GM12878 (cell line): Measurements from ENCODE around the gene PTPRF. TPM values are rescaled to one million over a fixed set of nuclear protein-coding genes. Genes with fewer than 3 reads are reported as not detected.

Experiments
- ATF7 ChIP-seq: fragments of 450-650 bp; IDR thresholded peaks from 2 replicates; pipeline ENCODE4 v1.6.1; 2016; ENCODE audit warnings: low read depth, mild to moderate bottlenecking
- CREM ChIP-seq: IDR thresholded peaks from 2 replicates; pipeline ENCODE4 v1.6.1; 2014; ENCODE audit warnings: antibody characterized with exemption, low read depth
- GABPA ChIP-seq: IDR thresholded peaks from 2 replicates; pipeline ENCODE4 v1.6.1; 2014; ENCODE audit warnings: antibody characterized with exemption, low read depth, mild to moderate bottlenecking, inconsistent platforms
- IKZF1 ChIP-seq: fragments of 450-650 bp; conservative IDR thresholded peaks from 2 replicates; pipeline ENCODE4 v1.6.1; 2017; ENCODE audit warnings: antibody characterized with exemption, mild to moderate bottlenecking
- IKZF2 ChIP-seq, 2 experiments: fragments of 450-650 bp; IDR thresholded peaks; 2 replicates each; pipeline ENCODE4 v1.6.1; 2017; ENCODE audit warnings: mild to moderate bottlenecking in 2 of 2, moderate library complexity in 2 of 2
- NR2C1 ChIP-seq: fragments of 450-650 bp; IDR thresholded peaks from 2 replicates; pipeline ENCODE4 v1.6.1; 2017; ENCODE audit warnings: antibody characterized with exemption, mild to moderate bottlenecking, moderate library complexity
- NR2C2 ChIP-seq: IDR thresholded peaks from 2 replicates; pipeline ENCODE4 v1.6.1; 2011; ENCODE audit warnings: borderline replicate concordance, low read depth; ENCODE audit not compliant: control insufficient read depth, insufficient read length
- PAX5 ChIP-seq: IDR thresholded peaks from 2 replicates; pipeline ENCODE4 v1.6.1; 2011; ENCODE audit warnings: low read depth, low read length, borderline replicate concordance
- PAX8 ChIP-seq: fragments of 450-650 bp; IDR thresholded peaks from 2 replicates; pipeline ENCODE4 v1.6.1; 2017; ENCODE audit warnings: mild to moderate bottlenecking, moderate library complexity
- POU2F2 ChIP-seq: IDR thresholded peaks from 3 replicates; pipeline ENCODE4 v1.6.1; 2011; ENCODE audit warnings: low read depth, mild to moderate bottlenecking, low read length, borderline replicate concordance
- RUNX3 ChIP-seq: IDR thresholded peaks from 2 replicates; pipeline ENCODE4 v1.6.1; 2012; ENCODE audit warnings: low read length, inconsistent platforms
- SP1 ChIP-seq: IDR thresholded peaks from one replicate; pipeline ENCODE4 v1.6.1; 2011; ENCODE audit warnings: low read depth, low read length
- TCF7 ChIP-seq: IDR thresholded peaks from 2 replicates; pipeline ENCODE4 v1.6.1; 2014; ENCODE audit warnings: antibody characterized with exemption, borderline replicate concordance
- ZSCAN29 ChIP-seq: fragments of 450-650 bp; IDR thresholded peaks from 2 replicates; pipeline ENCODE4 v1.6.1; 2017; ENCODE audit warnings: mild to moderate bottlenecking, moderate library complexity
- polyA plus RNA-seq, 11 experiments: library from polyadenylated mRNA; depleted of rRNA in 4 of 11; unstranded in 6 of 11; stranded (reverse) in 5 of 11; fragments of >200 nt; fragmentation: Nextera tagmentation in 4 of 11; fragmentation: Illumina TruSeq in 1 of 11; extraction: Ambion mirVana in 4 of 11; extraction: Trizol in 1 of 11; gene quantifications; 1 replicate in 1 of 11; 2 replicates in 10 of 11; pipeline versions ENCODE4 v1.2.1 to v1.2.3, GENCODE V29; 2011 to 2016; ENCODE audit warnings: inconsistent platforms in 2 of 11, missing spikeins in 2 of 11, low read depth in 1 of 11
- total RNA-seq, 4 experiments: library from RNA; depleted of rRNA in 3 of 4; stranded (reverse); fragments of >200 nt in 3 of 4; fragmentation: Illumina TruSeq in 1 of 4; extraction: Trizol in 1 of 4; gene quantifications; 2 replicates each; pipeline versions ENCODE4 v1.2.1 to v1.2.3, GENCODE V29; 2013 to 2021
- TF ChIP-seq, protein P1 (sequence below): fragments of 150-350 bp; IDR thresholded peaks from 2 replicates; pipeline ENCODE4 v1.6.1; 2016; ENCODE audit warnings: low read depth, low read length
- TF ChIP-seq, protein P2 (sequence below): fragments of 450-650 bp; IDR thresholded peaks from 2 replicates; pipeline ENCODE4 v1.6.1; 2017; ENCODE audit warnings: borderline replicate concordance
- TF ChIP-seq, protein P3 (sequence below): fragments of 450-650 bp; IDR thresholded peaks from 2 replicates; pipeline ENCODE4 v1.6.1; 2016; ENCODE audit warnings: mild to moderate bottlenecking, moderate library complexity, borderline replicate concordance
- TF ChIP-seq, protein P4 (sequence below): fragments of 450-650 bp; IDR thresholded peaks from 2 replicates; pipeline ENCODE4 v1.6.1; 2017; ENCODE audit warnings: mild to moderate bottlenecking, low read depth, inconsistent platforms; ENCODE audit not compliant: poor library complexity, severe bottlenecking
- TF ChIP-seq, protein P5 (sequence below): fragments of 450-650 bp; IDR thresholded peaks from 2 replicates; pipeline ENCODE4 v1.6.1; 2016; ENCODE audit warnings: mild to moderate bottlenecking

Gene PTPRF
- total and polyA plus RNA-seq, 10 of the 15 experiments (the other 5 are each of a cell fraction or from before 2014, with no cell fraction given): 0.04 to 2.6 (median 0.32) TPM

- TF ChIP-seq, protein P1, sequence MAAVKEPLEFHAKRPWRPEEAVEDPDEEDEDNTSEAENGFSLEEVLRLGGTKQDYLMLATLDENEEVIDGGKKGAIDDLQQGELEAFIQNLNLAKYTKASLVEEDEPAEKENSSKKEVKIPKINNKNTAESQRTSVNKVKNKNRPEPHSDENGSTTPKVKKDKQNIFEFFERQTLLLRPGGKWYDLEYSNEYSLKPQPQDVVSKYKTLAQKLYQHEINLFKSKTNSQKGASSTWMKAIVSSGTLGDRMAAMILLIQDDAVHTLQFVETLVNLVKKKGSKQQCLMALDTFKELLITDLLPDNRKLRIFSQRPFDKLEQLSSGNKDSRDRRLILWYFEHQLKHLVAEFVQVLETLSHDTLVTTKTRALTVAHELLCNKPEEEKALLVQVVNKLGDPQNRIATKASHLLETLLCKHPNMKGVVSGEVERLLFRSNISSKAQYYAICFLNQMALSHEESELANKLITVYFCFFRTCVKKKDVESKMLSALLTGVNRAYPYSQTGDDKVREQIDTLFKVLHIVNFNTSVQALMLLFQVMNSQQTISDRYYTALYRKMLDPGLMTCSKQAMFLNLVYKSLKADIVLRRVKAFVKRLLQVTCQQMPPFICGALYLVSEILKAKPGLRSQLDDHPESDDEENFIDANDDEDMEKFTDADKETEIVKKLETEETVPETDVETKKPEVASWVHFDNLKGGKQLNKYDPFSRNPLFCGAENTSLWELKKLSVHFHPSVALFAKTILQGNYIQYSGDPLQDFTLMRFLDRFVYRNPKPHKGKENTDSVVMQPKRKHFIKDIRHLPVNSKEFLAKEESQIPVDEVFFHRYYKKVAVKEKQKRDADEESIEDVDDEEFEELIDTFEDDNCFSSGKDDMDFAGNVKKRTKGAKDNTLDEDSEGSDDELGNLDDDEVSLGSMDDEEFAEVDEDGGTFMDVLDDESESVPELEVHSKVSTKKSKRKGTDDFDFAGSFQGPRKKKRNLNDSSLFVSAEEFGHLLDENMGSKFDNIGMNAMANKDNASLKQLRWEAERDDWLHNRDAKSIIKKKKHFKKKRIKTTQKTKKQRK: no peak
- TF ChIP-seq TCF7 (no peak), ATF7 (peak; percentile 62), NR2C1 (no peak), NR2C2 (no peak), POU2F2 (no peak), IKZF2 (IDR thresholded peaks at IDR 0.05) (peak; percentile 20 to 40; a peak in 1 of 4 replicates), RUNX3 (peak; percentile 36; the same call in 1 of the 2 replicates), PAX5 (0 out of 2 replicates have a peak, but pooled peaks have one; percentile 11), GABPA (no peak), ZSCAN29 (no peak), PAX8 (no peak), IKZF1 (peak; percentile 47), CREM (peak; percentile 25; the same call in 1 of the 2 replicates), SP1 (peak; percentile 8)
- TF ChIP-seq, protein P2, sequence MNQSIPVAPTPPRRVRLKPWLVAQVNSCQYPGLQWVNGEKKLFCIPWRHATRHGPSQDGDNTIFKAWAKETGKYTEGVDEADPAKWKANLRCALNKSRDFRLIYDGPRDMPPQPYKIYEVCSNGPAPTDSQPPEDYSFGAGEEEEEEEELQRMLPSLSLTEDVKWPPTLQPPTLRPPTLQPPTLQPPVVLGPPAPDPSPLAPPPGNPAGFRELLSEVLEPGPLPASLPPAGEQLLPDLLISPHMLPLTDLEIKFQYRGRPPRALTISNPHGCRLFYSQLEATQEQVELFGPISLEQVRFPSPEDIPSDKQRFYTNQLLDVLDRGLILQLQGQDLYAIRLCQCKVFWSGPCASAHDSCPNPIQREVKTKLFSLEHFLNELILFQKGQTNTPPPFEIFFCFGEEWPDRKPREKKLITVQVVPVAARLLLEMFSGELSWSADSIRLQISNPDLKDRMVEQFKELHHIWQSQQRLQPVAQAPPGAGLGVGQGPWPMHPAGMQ: no peak
- TF ChIP-seq, protein P3, sequence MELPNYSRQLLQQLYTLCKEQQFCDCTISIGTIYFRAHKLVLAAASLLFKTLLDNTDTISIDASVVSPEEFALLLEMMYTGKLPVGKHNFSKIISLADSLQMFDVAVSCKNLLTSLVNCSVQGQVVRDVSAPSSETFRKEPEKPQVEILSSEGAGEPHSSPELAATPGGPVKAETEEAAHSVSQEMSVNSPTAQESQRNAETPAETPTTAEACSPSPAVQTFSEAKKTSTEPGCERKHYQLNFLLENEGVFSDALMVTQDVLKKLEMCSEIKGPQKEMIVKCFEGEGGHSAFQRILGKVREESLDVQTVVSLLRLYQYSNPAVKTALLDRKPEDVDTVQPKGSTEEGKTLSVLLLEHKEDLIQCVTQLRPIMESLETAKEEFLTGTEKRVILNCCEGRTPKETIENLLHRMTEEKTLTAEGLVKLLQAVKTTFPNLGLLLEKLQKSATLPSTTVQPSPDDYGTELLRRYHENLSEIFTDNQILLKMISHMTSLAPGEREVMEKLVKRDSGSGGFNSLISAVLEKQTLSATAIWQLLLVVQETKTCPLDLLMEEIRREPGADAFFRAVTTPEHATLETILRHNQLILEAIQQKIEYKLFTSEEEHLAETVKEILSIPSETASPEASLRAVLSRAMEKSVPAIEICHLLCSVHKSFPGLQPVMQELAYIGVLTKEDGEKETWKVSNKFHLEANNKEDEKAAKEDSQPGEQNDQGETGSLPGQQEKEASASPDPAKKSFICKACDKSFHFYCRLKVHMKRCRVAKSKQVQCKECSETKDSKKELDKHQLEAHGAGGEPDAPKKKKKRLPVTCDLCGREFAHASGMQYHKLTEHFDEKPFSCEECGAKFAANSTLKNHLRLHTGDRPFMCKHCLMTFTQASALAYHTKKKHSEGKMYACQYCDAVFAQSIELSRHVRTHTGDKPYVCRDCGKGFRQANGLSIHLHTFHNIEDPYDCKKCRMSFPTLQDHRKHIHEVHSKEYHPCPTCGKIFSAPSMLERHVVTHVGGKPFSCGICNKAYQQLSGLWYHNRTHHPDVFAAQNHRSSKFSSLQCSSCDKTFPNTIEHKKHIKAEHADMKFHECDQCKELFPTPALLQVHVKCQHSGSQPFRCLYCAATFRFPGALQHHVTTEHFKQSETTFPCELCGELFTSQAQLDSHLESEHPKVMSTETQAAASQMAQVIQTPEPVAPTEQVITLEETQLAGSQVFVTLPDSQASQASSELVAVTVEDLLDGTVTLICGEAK: no peak
- TF ChIP-seq, protein P4, sequence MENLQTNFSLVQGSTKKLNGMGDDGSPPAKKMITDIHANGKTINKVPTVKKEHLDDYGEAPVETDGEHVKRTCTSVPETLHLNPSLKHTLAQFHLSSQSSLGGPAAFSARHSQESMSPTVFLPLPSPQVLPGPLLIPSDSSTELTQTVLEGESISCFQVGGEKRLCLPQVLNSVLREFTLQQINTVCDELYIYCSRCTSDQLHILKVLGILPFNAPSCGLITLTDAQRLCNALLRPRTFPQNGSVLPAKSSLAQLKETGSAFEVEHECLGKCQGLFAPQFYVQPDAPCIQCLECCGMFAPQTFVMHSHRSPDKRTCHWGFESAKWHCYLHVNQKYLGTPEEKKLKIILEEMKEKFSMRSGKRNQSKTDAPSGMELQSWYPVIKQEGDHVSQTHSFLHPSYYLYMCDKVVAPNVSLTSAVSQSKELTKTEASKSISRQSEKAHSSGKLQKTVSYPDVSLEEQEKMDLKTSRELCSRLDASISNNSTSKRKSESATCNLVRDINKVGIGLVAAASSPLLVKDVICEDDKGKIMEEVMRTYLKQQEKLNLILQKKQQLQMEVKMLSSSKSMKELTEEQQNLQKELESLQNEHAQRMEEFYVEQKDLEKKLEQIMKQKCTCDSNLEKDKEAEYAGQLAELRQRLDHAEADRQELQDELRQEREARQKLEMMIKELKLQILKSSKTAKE: peak; percentile 29
- TF ChIP-seq, protein P5, sequence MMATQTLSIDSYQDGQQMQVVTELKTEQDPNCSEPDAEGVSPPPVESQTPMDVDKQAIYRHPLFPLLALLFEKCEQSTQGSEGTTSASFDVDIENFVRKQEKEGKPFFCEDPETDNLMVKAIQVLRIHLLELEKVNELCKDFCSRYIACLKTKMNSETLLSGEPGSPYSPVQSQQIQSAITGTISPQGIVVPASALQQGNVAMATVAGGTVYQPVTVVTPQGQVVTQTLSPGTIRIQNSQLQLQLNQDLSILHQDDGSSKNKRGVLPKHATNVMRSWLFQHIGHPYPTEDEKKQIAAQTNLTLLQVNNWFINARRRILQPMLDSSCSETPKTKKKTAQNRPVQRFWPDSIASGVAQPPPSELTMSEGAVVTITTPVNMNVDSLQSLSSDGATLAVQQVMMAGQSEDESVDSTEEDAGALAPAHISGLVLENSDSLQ: peak; percentile 56
Measured at GRCh38 chr1:43582162-43582566, 51.5 kb downstream of the PTPRF start (continued).
